GM12878 (cell line): ENCODE results near the gene SMOC1. TPM values are rescaled to one million over a fixed set of nuclear protein-coding genes. Genes with fewer than 3 reads are reported as not detected.

Source experiments
- ATAC-seq: fragments of 200-7000 bp; cut with Tn5 transposase; 3 replicates; pipeline ENCODE4 v1.9.1; 2020; ENCODE audit warnings: mild to moderate bottlenecking, moderate library complexity
- BruUV-seq: library from RNA; stranded (reverse); fragments of 400-500 nt; replicated peaks from 2 replicates; lab custom pipeline; 2021; lab: Mats Ljungman, UMichigan
- CTCF ChIA-PET: fragments of 300-600 bp; sonication (Branson Sonifier 250); formaldehyde crosslinking; extraction: SDS; loops from one replicate; lab custom pipeline; 2021; ENCODE audit warnings: inconsistent platforms; lab: Yijun Ruan, JAX
- POLR2A ChIA-PET: fragments of 350-600 bp; formaldehyde crosslinking; extraction: SDS; loops from one replicate; lab custom pipeline; 2021; ENCODE audit warnings: inconsistent platforms; lab: Charles Lee
- RAD21 ChIA-PET: fragments of 300-600 bp; sonication (Branson Sonifier 250); formaldehyde crosslinking; loops from one replicate; lab custom pipeline; 2023; ENCODE audit warnings: antibody characterized with exemption; ENCODE audit not compliant: unreplicated experiment; lab: Charles Lee
- SMC1A ChIA-PET: fragments of 300-600 bp; sonication (Branson Sonifier 250); formaldehyde crosslinking; loops from one replicate; lab custom pipeline; 2023; ENCODE audit not compliant: unreplicated experiment, uncharacterized antibody; lab: Charles Lee
- DNase-seq: peaks from one replicate; pipeline ENCODE4 v3.0.0-alpha.2; 2011; ENCODE audit warnings: low read depth, low spot score
- FAIRE-seq: peaks from 3 replicates; lab custom pipeline; 2011; peaks lifted over from hg19 to GRCh38; lab: Jason Lieb, UNC
- H2AFZ ChIP-seq: 2 replicates; pipeline ENCODE4 v1.6.0; 2011; ENCODE audit warnings: low read depth, low read length, control low read depth; ENCODE audit not compliant: control insufficient read depth
- H3K27ac ChIP-seq: 2 replicates; pipeline ENCODE4 v1.5.1; 2011; ENCODE audit warnings: control low read depth; ENCODE audit not compliant: control insufficient read depth, insufficient read depth
- H3K27me3 ChIP-seq, 2 experiments: replicated peaks in 1 of 2; 2 replicates each; pipeline versions ENCODE4 v1.6.0 to v1.6.1; 2011; ENCODE audit warnings: low read length in 1 of 2; ENCODE audit not compliant: control insufficient read depth in 2 of 2, insufficient read depth in 2 of 2
- H3K36me3 ChIP-seq, 2 experiments: 2 replicates each; pipeline ENCODE4 v1.5.1; 2011; ENCODE audit warnings: low read length in 1 of 2; ENCODE audit not compliant: control insufficient read depth in 2 of 2, insufficient read depth in 2 of 2
- H3K4me1 ChIP-seq: 2 replicates; pipeline ENCODE4 v1.6.1; 2011; ENCODE audit warnings: mild to moderate bottlenecking, low read length, moderate library complexity, mixed read lengths; ENCODE audit not compliant: control insufficient read depth, insufficient read depth
- H3K4me2 ChIP-seq: 2 replicates; pipeline ENCODE4 v1.6.0; 2011; ENCODE audit warnings: control low read depth; ENCODE audit not compliant: control insufficient read depth, insufficient read depth
- H3K4me3 ChIP-seq: fragments of 200-600 bp; sonication (generic); 2 replicates; pipeline ENCODE4 v1.5.1; 2016
- H3K79me2 ChIP-seq: 2 replicates; pipeline ENCODE4 v1.6.0; 2011; ENCODE audit warnings: low read length; ENCODE audit not compliant: control insufficient read depth, insufficient read depth
- H3K9ac ChIP-seq: 2 replicates; pipeline ENCODE4 v1.8.0; 2011; ENCODE audit warnings: low read length, control low read depth, mixed read lengths; ENCODE audit not compliant: control insufficient read depth, insufficient read depth
- H3K9me3 ChIP-seq: replicated peaks from 3 replicates; pipeline ENCODE4 v1.5.1; 2011; ENCODE audit warnings: mild to moderate bottlenecking, low read length; ENCODE audit not compliant: control insufficient read depth, insufficient read depth
- H4K20me1 ChIP-seq: 2 replicates; pipeline ENCODE4 v1.6.0; 2011; ENCODE audit not compliant: control insufficient read depth, insufficient read depth
- BACH1 ChIP-seq: fragments of 450-650 bp; IDR thresholded peaks from 2 replicates; pipeline ENCODE4 v1.6.1; 2017; ENCODE audit warnings: mild to moderate bottlenecking, borderline replicate concordance
- BMI1 ChIP-seq: fragments of 450-650 bp; IDR thresholded peaks from 2 replicates; pipeline ENCODE4 v1.6.1; 2016; ENCODE audit warnings: mild to moderate bottlenecking, moderate library complexity, borderline replicate concordance
- CHD2 ChIP-seq: IDR thresholded peaks from 2 replicates; pipeline ENCODE4 v1.6.1; 2011; ENCODE audit warnings: low read depth, low read length, improper control_type of control experiment, borderline replicate concordance
- E2F8 ChIP-seq: fragments of 450-650 bp; IDR thresholded peaks from 2 replicates; pipeline ENCODE4 v1.6.1; 2018; ENCODE audit warnings: mild to moderate bottlenecking, low read depth, moderate library complexity; ENCODE audit not compliant: partially characterized antibody
- MXI1 ChIP-seq: fragments of 150-350 bp; IDR thresholded peaks from 2 replicates; pipeline ENCODE4 v1.6.1; 2011; ENCODE audit warnings: low read depth, mild to moderate bottlenecking, inconsistent platforms, low read length, improper control_type of control experiment
- STAT1 ChIP-seq: fragments of 450-650 bp; conservative IDR thresholded peaks from 2 replicates; pipeline ENCODE4 v1.6.1; 2014; ENCODE audit warnings: antibody characterized with exemption, mild to moderate bottlenecking
- ZNF217 ChIP-seq: fragments of 450-650 bp; IDR thresholded peaks from 2 replicates; pipeline ENCODE4 v1.6.1; 2017; ENCODE audit warnings: antibody characterized with exemption, mild to moderate bottlenecking
- WGBS: methylation state at CpG from one replicate; pipeline ENCODE4 v1.1.6; 2016; ENCODE audit warnings: low lambda C conversion rate; ENCODE audit not compliant: insufficient replicate concordance, insufficient coverage; ENCODE audit errors: missing lambda C conversion rate; 5-methylcytosine and 5-hydroxymethylcytosine counted together
- in situ Hi-C: fragments of 300-500 bp; cut with MboI; formaldehyde crosslinking; loops from 9 replicates; pipeline ENCODE4 v1.14.3; 2018; ENCODE audit warnings: mixed read lengths
- intact Hi-C: fragments of 100-400 bp; cut with micrococcal nuclease; formaldehyde crosslinking; loops from one replicate; pipeline ENCODE4 v1.14.2; 2022; ENCODE audit not compliant: unreplicated experiment
- polyA plus RNA-seq, 11 experiments: library from polyadenylated mRNA; depleted of rRNA in 4 of 11; unstranded in 6 of 11; stranded (reverse) in 5 of 11; fragments of >200 nt; fragmentation: Nextera tagmentation in 4 of 11; fragmentation: Illumina TruSeq in 1 of 11; extraction: Ambion mirVana in 4 of 11; extraction: Trizol in 1 of 11; gene quantifications; 1 replicate in 1 of 11; 2 replicates in 10 of 11; pipeline versions ENCODE4 v1.2.1 to v1.2.3, GENCODE V29; 2011 to 2016; ENCODE audit warnings: inconsistent platforms in 2 of 11, missing spikeins in 2 of 11, low read depth in 1 of 11
- total RNA-seq, 4 experiments: library from RNA; depleted of rRNA in 3 of 4; stranded (reverse); fragments of >200 nt in 3 of 4; fragmentation: Illumina TruSeq in 1 of 4; extraction: Trizol in 1 of 4; gene quantifications; 2 replicates each; pipeline versions ENCODE4 v1.2.1 to v1.2.3, GENCODE V29; 2013 to 2021

Gene SMOC1
- total and polyA plus RNA-seq, 10 of the 15 experiments (the other 5 are each of a cell fraction or from before 2014, with no cell fraction given) = 0.03 to 0.26 (median 0.14) TPM; not detected in 7

- no peaks in the 10 kb centered on the region; the same call in 1 of the 2 replicates for H4K20me1 ChIP-seq
- TF ChIP-seq E2F8 (no peak), MXI1 (no peak), CHD2 (no peak), STAT1 (no peak), ZNF217 (no peak), BACH1 (no peak), BMI1 (no peak)
- TF ChIP-seq, all 136 proteins: peak for 0
- POLR2A ChIA-PET = no interaction called here
- Histone ChIP-seq H2AFZ (no peak overlapping the region), H3K36me3 (no peaks in the 10 kb centered on the region), H3K4me1 (no peaks in the 10 kb centered on the region), H3K9me3 (no peaks in the 10 kb centered on the region), H3K79me2 (no peaks in the 10 kb centered on the region), H3K4me3 (no peak overlapping the region), H3K27ac (no peak overlapping the region), H3K9ac (no peak overlapping the region), H3K4me2 (no peak overlapping the region), H3K27me3 (peaks cover 0 to 3% of the 10 kb centered on the region in 2 experiments; a peak in 2 of 4 replicates)
- DNase-seq = no peak
- no TSS peak for BruUV-seq
- WGBS = 67% methylated on average over 6 of the region's 6 CpGs
- intact Hi-C loops (no loop called here), in situ Hi-C loops (no loop called here)
- SMC1A ChIA-PET = no interaction called here
- ATAC-seq = no peak
- no peak for FAIRE-seq
- CTCF ChIA-PET = no interaction called here
- RAD21 ChIA-PET = no interaction called here
Observed at GRCh38 chr14:69938751-69939150, 59.5 kb downstream of the SMOC1 start.
